PFSK-1 (cell line): ENCODE results near the gene SLC25A45.

Experiments
- FOXP2 ChIP-seq: optimal IDR thresholded peaks from 2 replicates; pipeline ENCODE3; 2011; ENCODE audit warnings: borderline replicate concordance, control low read depth, inconsistent platforms; ENCODE audit not compliant: insufficient read depth; ENCODE audit errors: extremely low read length, extremely low read depth
- POLR2AphosphoS5 ChIP-seq: IDR thresholded peaks from 2 replicates; pipeline ENCODE4 v1.6.1; 2012; ENCODE audit warnings: low read depth, mild to moderate bottlenecking, control low read depth, low read length, moderate library complexity
- REST ChIP-seq, 2 experiments: IDR thresholded peaks; 2 replicates each; pipeline versions ENCODE4 v1.6.1 to v1.8.0; 2011 to 2012; ENCODE audit warnings: low read depth in 2 of 2, low read length in 2 of 2, control low read depth in 1 of 2, inconsistent platforms in 1 of 2, mild to moderate bottlenecking in 1 of 2, moderate library complexity in 1 of 2; ENCODE audit not compliant: insufficient read depth in 1 of 2
- SIN3A ChIP-seq: IDR thresholded peaks from 2 replicates; pipeline ENCODE4 v1.6.1; 2012; ENCODE audit warnings: mild to moderate bottlenecking, low read length, moderate library complexity, borderline replicate concordance; ENCODE audit not compliant: insufficient read depth
- TAF1 ChIP-seq: IDR thresholded peaks from 2 replicates; pipeline ENCODE4 v1.6.1; 2012; ENCODE audit warnings: low read length, control low read depth, borderline replicate concordance; ENCODE audit not compliant: insufficient read depth

- TF ChIP-seq TAF1, result 0 out of 2 replicates have a peak, but pooled peaks have one; percentile 38
- no peak for TF ChIP-seq POLR2AphosphoS5
- peak in 1 of 2 experiments; percentile 74; a peak in 2 of 4 replicates for TF ChIP-seq REST (IDR thresholded peaks at IDR 0.05; ENCODE audit: insufficient read depth in 1 of 2, low read depth in 2 of 2, low read length in 2 of 2)
- peak; percentile 74; the same call in 1 of the 2 replicates for TF ChIP-seq SIN3A
- no peak for TF ChIP-seq FOXP2
Observed at GRCh38 chr11:65390996-65391395, 8.6 kb upstream of the SLC25A45 start.
